ENCODE measurements around the gene SLC9B1. TPM values are rescaled to one million over a fixed set of nuclear protein-coding genes. Genes with fewer than 3 reads are reported as not detected.

Gene SLC9B1
- total and polyA plus RNA-seq, 2 of the 8 experiments (the other 6 are each of a cell fraction or from before 2014, with no cell fraction given) = 0.08 to 0.19 TPM

- TF ChIP-seq CHD7 (IDR thresholded peaks at IDR 0.05; ENCODE audit: insufficient replicate concordance, low read length) (no peak), ATF3 (IDR thresholded peaks at IDR 0.05; ENCODE audit: insufficient read depth, low read depth, low read length) (peak; percentile 60; the same call in 1 of the 2 replicates), JUND (IDR thresholded peaks at IDR 0.05; ENCODE audit: low read length) (peak; percentile 9; the same call in 1 of the 2 replicates), JUN (IDR thresholded peaks at IDR 0.05; ENCODE audit: low read depth, low read length) (no peak), BCL11A (IDR thresholded peaks at IDR 0.05; ENCODE audit: low read depth in 2 of 2, low read length in 2 of 2) (no peak), KDM4A (IDR thresholded peaks at IDR 0.05; ENCODE audit: low read depth, low read length, severe bottlenecking) (peak; percentile 78), RXRA (IDR thresholded peaks at IDR 0.05; ENCODE audit: insufficient read depth, low read depth, low read length) (no peak), NRF1 (IDR thresholded peaks at IDR 0.05; ENCODE audit: low read depth, low read length) (peak; percentile 34; the same call in 1 of the 2 replicates), CBX8 (IDR thresholded peaks at IDR 0.05; ENCODE audit: borderline replicate concordance, low read depth, low read length) (no peak)
Observed at GRCh38 chr4:102868781-102869568, 150.5 kb downstream of the SLC9B1 start, which contains the start of gene CISD2 (continued).

Measured in H1 (cell line).